Measurements from ENCODE around the gene MYCN.

DNA sequence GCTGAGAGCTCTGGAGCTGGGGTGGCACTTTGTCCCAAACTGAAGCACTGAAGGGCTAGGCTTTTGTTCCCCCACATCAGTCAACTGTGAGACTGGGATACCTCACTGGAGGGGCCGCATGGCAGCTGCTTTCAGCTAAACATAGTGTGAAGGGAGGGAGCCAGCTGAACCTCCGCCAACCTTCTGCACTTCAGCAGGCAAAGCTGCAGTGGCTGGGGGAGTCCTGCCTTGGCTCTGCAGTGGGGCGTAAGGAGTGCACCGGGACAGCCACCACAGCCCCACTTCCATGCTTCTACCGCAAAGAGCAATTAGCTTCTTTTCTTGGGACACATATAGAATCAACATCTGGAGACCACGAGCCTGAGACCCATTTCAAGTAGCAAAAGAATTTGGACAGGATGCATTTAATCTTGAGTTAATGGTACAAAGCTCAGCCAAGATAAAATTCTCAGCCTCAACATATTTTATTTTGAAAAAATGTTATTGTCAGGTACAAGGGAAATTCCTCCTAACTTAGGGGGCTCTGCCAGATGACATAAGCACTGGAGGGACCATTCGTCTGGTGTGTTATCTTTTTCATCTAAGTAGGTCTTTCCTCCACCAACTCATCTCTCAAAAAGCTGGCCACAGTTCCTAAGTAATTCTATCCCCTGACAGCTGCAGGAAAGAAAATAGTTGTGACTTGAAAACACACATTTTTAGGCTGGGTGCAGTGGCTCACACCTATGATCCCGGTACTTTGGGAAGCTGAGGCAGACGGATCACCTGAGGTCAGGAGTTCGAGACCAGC is 25.6 kb upstream of the MYCN start:
- TF ChIP-seq, protein P1, sequence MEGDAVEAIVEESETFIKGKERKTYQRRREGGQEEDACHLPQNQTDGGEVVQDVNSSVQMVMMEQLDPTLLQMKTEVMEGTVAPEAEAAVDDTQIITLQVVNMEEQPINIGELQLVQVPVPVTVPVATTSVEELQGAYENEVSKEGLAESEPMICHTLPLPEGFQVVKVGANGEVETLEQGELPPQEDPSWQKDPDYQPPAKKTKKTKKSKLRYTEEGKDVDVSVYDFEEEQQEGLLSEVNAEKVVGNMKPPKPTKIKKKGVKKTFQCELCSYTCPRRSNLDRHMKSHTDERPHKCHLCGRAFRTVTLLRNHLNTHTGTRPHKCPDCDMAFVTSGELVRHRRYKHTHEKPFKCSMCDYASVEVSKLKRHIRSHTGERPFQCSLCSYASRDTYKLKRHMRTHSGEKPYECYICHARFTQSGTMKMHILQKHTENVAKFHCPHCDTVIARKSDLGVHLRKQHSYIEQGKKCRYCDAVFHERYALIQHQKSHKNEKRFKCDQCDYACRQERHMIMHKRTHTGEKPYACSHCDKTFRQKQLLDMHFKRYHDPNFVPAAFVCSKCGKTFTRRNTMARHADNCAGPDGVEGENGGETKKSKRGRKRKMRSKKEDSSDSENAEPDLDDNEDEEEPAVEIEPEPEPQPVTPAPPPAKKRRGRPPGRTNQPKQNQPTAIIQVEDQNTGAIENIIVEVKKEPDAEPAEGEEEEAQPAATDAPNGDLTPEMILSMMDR (IDR thresholded peaks at IDR 0.05), result no peak
- no peak for TF ChIP-seq TAF1 (IDR thresholded peaks at IDR 0.05; ENCODE audit: borderline replicate concordance, low read depth, low read length)
- TF ChIP-seq SMC3 (IDR thresholded peaks at IDR 0.05; ENCODE audit: low read depth, low read length), result no peak
- no peak for TF ChIP-seq RAD21 (IDR thresholded peaks at IDR 0.05; ENCODE audit: low read length)
- TF ChIP-seq, protein P2, sequence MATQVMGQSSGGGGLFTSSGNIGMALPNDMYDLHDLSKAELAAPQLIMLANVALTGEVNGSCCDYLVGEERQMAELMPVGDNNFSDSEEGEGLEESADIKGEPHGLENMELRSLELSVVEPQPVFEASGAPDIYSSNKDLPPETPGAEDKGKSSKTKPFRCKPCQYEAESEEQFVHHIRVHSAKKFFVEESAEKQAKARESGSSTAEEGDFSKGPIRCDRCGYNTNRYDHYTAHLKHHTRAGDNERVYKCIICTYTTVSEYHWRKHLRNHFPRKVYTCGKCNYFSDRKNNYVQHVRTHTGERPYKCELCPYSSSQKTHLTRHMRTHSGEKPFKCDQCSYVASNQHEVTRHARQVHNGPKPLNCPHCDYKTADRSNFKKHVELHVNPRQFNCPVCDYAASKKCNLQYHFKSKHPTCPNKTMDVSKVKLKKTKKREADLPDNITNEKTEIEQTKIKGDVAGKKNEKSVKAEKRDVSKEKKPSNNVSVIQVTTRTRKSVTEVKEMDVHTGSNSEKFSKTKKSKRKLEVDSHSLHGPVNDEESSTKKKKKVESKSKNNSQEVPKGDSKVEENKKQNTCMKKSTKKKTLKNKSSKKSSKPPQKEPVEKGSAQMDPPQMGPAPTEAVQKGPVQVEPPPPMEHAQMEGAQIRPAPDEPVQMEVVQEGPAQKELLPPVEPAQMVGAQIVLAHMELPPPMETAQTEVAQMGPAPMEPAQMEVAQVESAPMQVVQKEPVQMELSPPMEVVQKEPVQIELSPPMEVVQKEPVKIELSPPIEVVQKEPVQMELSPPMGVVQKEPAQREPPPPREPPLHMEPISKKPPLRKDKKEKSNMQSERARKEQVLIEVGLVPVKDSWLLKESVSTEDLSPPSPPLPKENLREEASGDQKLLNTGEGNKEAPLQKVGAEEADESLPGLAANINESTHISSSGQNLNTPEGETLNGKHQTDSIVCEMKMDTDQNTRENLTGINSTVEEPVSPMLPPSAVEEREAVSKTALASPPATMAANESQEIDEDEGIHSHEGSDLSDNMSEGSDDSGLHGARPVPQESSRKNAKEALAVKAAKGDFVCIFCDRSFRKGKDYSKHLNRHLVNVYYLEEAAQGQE (IDR thresholded peaks at IDR 0.05; ENCODE audit: low read depth, low read length), result no peak
- TF ChIP-seq, protein P3, sequence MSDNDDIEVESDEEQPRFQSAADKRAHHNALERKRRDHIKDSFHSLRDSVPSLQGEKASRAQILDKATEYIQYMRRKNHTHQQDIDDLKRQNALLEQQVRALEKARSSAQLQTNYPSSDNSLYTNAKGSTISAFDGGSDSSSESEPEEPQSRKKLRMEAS (IDR thresholded peaks at IDR 0.05; ENCODE audit: low read depth), result no peak
- TF ChIP-seq GABPA (IDR thresholded peaks at IDR 0.05; ENCODE audit: low read depth), result no peak
- TF ChIP-seq, protein P4, sequence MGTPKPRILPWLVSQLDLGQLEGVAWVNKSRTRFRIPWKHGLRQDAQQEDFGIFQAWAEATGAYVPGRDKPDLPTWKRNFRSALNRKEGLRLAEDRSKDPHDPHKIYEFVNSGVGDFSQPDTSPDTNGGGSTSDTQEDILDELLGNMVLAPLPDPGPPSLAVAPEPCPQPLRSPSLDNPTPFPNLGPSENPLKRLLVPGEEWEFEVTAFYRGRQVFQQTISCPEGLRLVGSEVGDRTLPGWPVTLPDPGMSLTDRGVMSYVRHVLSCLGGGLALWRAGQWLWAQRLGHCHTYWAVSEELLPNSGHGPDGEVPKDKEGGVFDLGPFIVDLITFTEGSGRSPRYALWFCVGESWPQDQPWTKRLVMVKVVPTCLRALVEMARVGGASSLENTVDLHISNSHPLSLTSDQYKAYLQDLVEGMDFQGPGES (IDR thresholded peaks at IDR 0.05; ENCODE audit: low read depth, low read length), result no peak
- TF ChIP-seq EZH2phosphoT487 (IDR thresholded peaks at IDR 0.05; ENCODE audit: borderline replicate concordance, low read depth), result no peak
- no peak for TF ChIP-seq POLR2AphosphoS5 (IDR thresholded peaks at IDR 0.05; ENCODE audit: low read depth, low read length)
- TF ChIP-seq MEF2A (IDR thresholded peaks at IDR 0.05; ENCODE audit: borderline replicate concordance, low read depth), result no peak
- TF ChIP-seq EP300 (IDR thresholded peaks at IDR 0.05; ENCODE audit: borderline replicate concordance in 1 of 2, low read depth in 1 of 2, low read length in 1 of 2), result no peak
